ENCODE results near the gene SEMA6B.

The SEMA6B gene

DNA sequence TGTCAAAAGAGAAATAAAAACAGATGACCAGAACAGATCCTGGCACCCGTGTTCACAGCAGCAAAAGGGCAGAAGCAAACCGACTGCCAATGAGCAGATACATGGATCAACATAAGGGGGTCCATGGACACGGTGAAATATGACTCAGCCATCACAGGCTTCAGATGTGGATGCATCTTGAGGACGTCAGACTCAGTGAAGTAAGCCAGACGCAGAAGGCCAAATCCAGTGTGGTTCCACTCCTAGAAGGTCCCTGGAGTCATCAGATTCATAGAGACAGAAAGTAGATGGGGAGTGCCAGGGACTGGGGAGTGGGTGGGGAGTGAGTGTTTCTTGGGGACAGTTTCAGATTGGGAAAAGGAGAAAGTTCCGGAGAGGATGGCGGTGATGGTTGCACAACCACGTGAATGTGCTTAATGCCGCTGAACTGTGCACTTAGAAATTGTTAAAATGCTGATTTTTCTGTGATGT, 28.8 kb upstream of the SEMA6B start:
- DNase-seq, result no peak

DNA sequence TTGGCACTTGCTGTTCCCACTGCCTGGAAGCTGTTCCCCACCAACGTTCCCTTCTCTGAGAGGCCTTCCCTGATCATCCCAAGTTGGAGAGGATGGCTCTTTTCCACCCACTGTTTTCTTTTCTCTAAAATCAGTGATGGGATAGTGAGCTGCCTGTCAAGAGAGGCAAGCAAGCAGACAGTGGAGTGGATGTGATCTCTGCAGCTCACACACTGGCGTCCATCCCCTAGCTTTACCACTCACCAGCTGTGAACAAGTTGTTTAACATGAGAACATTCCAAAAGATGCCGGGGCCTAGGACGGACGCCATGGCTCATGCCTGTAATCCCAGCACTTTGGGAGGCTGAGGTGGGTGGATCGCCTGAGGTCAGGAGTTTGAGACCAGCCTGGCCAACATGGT, 28.0 kb upstream of the SEMA6B start:
- DNase-seq, result no peak

DNA sequence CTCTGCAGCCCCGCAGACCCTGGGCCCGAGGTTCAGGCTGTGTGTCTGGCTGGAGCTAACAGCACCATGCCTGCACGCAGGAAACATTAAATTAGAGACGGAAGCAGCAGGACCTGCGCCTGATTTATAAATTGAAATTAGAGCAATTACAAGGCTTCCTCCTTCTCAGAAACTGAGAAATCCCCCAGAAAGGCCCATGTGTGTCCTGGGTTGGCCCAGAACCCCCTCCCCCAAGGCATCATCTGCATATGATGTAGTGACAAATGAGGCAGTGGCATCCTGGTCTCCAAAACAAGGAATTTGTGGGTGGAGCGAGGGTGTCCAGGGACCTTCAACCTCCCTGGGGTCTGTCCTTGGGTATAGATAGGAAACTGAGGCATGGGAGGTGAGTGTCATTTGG, 27.2 kb upstream of the SEMA6B start:
- DNase-seq, result no peak

DNA sequence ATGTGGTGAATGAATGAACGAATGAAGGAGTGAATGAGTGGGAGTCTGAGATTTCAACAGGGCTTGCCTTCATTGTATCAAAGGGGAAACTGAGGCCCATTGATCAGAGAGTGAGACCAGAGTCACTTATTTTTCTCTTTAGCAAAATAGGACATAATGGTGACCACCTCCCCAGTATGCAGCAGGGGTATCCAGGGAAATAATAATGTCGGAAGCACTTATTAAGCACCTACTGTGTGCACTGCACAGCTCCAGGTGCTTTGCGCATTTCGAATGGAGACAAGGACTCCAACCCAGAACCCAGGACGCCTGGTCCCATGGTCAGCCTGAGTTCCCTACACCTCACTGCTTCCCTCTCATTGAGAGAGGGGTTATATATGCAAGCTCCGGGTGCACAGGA, 26.8 kb upstream of the SEMA6B start:
- DNase-seq, result no peak

DNA sequence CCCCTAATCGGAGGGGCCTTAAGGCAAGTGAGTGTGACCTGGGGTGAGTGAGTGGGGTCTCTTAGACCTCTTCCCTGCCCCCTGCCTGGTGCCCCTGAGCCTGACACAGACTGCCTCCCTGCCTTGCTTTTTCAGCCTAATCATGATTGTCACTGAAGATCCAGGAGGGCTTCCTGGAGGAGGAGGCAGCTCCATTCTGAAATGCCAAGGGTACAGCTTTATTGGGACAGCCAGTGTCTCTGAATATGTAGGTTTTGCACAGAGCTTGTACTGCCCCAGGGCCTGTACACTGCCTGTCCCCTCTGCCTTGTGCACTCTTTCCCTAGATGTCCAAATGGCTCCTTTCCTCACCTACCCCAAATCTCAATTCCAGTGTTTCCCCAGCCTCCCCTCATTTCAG, 26.1 kb upstream of the SEMA6B start:
- no peak for DNase-seq

DNA sequence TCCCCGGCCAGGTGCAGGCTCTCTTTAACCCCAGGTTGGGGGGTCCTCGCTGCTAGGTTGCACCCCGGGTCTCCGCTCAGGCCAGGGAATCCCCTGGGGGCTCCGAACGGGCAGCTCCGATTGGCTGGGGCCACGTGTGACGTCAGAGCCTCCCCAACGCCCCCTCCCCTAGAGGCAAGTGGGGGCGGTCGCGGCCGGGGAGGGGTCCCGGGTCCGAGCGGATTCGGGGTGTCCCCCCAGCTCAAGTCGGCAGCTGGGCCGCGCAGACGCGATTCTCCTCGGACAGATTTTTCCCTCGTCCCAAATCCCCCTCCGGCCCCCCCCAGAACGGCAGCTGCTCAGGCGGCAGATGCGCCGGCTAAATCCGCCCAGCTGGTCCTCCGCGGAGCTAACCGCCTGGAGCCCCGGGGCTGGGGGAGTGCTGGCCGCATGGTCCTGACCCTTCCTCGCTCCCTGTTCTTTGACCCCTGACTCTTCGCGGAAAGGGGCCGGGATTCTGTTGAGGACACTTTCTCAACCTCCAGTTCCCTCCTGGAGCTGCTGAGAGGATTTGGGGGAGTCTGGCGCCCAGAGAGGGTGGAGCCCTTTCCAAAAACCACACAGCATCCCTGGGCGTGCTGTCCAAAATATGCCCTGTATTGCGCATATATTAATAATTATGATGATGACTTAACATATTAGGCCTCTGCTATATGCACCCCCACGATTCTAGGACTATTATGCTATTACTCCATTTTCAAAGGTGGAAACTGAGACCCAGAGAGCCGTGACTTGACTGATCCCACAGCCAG, 25.4 kb upstream of the SEMA6B start:
- DNase-seq, result no peak

DNA sequence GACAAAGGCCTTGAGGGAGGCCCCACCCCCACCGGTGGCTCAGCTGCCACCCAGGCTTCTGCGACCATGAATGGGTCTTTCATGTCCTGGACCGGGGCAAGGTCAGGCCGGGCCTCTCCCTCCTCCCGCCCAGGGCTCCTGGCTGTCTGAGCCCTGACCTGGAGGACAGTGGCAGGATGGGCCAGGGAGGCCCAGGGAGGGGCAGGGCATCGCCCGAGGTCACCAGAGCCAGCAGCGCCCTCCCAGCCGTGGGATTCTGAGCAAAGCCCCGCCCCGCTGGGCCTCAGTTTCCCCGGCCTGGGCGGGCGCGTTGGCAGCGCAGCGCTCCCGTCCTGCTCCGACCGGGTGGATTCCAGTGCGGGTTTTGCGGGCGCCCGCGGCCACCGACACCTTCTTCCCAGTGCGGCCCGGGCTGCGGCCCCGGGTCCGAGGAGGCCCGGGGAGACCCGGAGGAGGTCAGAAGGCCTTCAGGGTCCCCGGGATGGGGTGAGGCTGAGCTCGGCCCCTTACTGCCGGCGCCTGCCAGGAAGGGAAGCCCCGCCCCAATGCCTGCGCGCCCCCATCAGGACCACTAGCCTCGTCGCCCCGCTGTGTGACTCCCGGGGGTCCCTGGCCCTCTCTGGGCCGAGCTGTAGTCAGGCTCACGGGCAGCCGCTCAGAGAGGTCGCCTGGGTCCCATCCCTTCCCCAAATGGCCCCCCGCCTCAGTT, 24.6 kb upstream of the SEMA6B start:
- DNase-seq, result peak; percentile 38

DNA sequence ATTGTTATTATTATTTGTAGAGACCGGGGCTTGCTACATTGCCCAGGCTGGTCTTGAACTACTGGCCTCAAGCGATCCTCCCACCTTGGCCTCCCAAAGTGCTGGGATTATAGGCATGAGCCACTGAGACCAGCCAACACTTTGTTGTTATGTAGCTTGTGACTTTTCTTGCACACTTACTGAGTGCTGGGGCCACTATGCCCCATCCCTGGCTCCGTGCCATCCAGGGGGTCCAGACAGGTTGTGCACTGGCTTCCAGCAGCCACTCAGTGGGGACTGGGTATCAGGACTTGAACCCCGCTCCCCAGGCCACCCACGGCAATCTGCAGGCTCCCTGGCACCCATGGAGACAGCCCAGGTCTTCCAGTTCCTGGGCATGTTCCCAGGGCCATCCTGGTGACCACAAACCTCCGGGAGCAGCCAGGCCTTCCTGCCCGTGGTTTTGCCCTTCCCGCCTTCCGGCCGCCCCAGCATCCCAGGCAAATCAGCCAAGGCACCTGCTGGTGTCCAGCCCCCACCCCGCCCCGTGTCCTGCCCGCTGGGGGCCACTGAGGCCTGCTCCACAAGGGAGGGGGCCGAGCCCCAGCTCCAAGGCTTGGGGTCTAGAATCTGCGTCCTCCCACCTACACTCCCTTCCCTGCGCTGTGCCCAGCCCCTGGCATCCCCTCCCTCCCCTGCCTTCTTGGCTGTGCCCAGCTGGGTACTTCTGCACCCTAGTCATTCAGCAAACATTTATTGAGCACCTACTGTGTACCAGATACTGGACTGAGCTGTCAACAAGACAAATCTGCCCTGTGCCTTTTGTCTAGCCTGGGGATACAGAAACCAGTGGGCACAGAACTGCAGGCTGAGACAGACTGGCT, 23.7 kb upstream of the SEMA6B start:
- no peak for DNase-seq

DNA sequence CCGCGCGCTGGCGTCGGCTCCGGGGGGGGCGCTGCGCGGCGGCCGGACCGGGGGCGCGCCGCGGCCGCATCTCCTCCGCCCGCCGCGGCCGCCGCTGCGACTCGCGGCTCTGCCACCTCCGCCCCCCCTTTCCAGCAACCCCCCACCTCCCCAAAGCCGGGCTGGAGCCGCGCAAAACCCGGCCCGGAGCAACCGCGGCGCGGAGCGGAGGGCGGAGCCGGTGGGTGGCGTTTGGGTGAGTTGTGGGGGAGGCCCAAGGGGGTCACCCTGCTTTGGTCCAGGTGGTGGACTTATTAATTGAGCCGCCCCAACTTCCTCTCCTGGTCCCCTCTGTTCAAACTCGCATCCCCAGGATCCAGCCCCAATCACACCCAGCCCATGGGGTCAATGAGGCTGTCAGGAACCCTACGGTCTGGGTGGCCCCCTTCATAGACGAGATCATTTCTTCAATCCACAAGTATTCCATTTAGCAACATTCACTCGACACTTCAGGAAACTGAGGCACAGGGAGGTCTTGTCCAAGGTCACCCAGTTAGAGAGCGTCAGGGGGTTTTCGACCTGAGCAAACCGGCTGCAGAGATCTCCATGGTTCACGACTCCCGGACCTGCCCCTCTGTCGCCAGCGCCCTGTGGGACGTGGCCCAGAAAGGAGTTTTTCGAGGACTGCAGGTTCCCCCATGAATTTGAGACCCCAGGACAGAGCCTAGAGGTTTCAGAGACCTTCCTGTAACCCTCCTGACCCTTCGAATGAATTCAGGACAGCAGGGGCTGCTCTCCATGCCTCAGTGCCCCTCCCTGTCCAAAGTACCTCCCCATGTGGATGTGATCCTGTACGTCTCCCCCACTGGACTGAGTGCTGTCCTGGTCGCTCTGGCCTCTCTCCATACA, 22.4 kb upstream of the SEMA6B start:
- no peak for DNase-seq

DNA sequence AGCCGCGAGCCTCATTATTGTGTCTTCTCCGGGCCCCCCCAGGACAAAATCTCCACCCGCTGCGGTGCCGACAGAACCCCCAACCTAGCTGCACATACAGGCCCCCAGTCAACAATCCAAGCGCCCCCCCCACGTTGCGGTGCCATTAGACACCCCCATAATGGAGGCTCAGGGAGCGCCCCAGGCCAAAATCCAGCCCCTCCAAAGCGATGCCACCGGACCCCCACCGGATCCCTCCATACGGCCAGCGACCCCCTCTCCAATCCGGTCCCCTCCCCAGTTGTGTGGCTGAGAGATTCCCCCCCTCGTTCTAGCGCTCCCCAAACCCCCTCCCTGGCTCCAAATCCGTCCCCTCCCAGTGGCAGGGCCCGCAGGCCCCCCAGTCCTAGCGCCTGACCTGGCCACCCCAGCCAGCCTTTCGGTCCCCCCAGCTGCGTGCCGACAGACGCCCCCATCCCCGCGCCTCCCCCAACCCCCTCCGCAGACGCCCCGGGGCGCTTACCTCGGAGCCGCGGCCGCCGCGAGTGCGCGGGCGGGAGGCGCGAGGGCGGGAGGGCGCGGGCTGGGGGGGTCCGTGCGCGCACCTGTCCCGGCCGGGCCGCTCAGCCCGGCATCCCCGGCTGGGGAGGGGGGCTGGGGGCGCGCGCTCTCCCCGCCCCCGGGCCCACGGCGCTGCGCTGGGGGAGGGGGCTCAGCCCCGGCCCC, 21.6 kb upstream of the SEMA6B start:
- no peak for DNase-seq

DNA sequence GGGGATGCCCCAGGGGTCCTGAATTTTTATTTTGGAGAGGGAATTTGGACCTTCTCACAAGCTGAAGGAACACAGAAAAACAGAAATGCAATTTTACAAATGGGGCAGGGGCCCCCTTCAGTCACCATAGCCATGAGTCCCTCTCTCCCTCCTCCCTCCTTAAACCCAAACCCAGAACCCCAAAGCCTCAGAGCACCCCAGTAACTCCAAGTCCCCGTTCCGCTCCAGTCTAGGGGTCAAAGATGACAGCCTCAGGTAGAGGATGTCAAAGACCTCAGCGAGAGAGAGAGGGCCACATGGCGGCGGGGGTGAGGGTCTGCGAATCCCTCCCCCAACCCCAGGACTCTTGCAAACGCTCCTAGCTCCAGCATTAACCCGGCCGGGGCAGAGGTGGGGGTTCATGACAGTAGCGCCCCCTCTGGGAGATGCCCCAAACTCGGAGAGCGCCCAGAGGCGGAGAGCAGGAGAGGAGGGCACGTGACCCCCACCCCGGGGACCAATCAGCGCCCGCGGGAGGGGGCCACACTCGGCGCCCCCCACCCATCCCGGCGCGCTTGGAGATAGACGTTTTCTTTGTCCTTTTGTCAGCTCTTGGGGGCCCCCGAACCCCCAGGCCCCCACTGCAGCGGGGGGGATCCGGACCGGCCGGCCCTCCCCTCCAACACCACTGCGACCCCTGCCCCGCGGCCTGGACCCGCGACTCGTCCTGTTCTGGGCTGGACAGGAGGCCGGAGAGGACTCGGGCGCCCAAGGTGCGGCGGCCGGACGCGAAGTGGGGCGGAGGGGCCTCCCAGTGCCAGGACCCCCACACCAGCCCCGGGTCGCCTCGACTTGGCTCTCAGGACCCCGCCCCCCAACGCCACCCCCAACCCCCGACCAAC, 20.8 kb upstream of the SEMA6B start:
- no peak for DNase-seq

DNA sequence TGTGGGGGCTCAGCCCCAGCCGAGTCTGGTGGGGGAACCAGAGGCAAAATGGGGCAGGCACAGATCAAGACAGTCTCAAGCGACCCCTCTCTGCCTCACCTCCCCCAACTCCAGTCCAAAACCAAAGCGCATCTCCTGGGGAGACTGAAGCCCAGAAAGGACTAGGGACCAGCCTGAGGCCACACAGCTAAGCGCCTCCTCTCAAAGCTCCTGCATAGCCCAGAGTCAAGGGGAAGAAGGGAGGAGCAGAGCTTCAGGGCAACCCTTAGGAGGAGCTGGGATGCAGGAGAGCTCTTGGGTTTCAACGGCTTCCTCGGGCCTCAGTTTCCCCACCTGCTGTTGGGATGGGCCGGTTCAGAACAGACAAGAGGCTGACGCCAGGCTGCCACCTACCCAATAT, 19.9 kb upstream of the SEMA6B start:
- DNase-seq, result no peak

DNA sequence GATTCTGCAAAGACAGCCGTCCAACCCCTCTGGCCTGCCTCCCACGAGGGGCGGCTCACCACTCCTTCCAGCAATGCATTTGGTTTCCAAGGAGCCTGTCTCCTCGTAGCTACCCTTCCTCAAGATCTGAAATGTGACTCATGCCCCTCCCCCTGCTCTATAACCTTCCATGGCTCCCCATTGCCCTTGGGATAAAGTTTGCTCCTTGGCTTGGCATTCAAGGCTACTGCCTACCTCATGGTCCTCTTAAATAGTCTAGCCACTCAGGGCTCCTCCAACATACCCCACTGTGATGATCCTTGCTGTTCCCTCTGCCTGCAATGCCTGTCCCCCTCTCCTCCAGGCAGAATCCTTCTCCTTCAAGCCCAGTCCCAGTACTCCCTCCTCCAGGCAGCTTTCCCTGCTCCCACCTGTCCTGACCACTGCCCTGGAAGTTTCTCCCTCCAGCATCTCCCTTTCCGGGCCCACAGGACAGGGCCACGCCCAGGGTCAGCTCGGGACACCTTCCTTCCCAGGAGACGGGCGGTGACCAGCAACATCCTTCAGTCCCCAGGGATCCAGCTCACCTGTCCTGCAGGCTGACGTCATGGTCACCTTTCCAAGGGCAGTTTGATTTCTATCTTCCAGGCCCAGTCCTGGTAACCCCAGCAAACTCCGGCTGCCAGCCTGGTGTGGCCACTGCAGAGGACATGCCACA, 19.2 kb upstream of the SEMA6B start:
- DNase-seq, result no peak

DNA sequence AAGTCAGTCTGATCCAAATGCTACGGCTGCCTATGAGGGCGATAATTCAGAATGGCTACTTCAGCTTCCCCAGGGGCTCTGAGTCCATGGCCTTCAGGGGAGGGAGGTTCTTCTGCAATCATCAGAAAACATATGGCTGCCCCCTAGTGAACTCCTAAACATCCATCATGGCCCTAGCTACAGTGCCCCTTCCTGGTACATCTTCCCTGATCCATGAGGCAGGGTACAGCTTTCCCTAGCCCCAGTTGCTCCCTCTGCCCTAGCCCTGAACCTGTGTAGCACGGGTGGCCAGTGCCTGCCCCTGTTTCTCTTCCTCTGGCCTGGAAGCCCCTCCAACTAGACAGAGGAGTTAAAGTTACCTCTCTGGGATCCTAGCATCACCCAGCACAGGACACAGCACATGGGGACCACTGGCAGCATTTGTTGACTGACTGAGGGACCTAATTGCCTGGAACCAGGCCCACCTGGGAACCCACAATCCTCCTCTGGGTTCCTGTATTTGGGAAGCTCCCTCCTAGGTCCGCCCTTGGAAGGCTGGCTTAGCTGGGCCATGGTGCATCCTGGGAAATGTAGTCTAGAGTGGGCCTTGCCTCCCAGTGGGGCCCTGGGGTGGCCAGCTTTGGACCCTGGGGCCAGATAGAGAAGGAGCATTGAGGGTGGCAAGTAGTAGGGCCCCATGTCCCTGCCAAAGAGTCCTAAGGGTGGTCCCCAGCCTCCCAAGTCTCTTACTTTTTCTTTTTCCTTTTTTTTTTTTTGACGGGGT, 17.7 kb upstream of the SEMA6B start:
- DNase-seq, result no peak

DNA sequence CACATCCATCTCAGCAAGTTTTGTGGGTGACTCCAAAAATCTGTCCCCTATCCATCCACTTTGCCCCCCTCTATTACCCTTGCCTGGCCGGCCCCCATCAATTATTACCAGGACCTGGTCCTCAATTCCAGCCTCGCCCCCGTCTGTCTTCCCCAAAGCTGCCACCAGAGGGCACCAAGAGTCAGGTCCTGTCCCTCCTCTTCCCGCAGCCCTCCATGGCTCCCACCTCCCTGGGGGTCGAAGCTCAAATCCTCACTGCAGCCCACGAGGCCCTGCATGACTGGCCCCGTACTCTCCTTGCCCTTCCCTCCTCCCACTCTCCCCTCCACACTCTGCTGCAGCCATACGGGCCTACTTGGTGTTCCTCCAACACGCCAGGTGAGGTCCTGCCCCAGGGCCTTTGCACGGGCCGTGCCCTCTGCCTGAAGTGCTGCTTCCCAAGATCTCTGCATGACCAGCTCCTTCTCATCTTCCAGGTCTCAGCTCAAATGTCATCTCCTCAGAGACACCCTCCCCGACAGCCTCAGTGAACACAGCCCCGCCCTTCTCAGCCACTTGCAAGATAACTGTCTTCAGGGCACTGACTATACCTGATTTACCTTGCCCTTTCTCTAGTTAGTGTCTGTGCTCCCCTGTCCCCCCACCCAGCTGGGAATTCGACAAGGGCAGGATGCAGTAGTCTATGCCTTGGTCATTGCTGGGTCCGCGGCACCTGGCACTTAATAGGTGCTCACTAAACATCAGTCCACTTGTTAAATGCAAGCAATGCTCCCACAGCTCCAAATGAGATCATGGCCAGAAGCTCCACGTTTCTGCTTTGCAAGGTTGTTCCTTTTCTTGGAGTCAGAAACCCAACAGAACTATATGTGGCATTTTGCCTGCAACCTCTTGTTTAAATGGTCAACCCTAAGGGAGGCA, 16.8 kb upstream of the SEMA6B start:
- peak; percentile 77 for DNase-seq

DNA sequence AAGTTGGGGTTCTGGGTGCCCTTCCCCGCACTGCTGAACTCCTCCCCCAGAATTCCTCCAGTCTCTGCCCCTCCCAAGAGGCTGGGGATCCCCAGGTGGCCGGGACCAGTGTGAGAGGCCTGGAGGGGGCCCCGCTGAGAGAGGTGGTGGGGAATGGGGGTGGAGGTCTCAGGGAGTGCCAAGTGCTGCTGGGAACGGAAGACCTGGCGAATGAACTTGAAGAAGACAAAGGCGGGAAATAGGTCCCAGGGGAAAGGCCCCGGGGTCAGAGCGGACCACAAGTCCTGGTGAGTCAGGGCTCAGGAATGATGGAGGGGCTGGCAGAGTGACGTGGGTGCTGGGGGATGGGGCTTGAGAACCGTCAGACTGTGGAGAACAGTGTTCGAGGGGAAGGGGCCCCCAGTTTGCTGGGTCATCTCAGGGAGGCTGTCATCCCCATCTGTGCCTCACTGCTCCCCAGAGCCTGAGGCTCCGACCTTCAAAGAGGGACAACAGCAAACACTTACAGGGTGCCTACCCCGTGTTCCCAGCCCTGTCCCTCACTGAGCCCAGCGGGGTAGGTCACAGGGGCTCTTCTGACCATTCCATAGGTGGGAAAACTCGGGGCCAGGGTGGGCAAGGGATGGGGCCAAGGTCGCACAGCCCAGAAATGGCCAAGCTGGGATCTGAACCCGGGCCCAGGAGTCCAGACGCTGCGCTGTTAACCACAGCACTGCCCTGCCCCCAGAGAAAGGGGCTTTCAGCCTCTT, 16.0 kb upstream of the SEMA6B start:
- no peak for DNase-seq

DNA sequence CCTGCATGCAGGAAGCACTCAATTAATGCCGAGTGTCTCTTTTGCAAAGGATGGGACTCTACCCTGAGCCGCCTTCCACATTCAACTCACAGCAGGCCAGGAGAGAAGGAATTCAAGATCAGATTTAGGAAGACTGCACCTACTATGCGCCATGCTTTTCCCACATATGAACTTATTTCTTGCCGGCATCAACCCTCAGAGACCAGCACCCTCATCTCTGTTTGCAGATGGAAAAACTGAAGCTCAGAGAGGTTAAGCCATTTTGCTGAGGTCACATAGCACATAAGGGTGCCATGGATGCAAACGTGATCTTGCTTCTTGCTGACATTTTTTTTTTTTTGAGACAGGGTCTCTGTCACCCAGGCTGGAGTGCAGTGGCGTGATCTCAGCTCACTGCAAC, 14.2 kb upstream of the SEMA6B start:
- no peak for DNase-seq

Measured in activated CD4-positive, alpha-beta T cell treated with anti-CD3 and anti-CD28 coated beads, Interleukin-2, Interleukin-6, amounts not matched to agents 100 ng/mL and 50 ng/mL, durations not matched to agents 16 hours and 8 hours (primary cell).